Stimulated activated CD8-positive, alpha-beta memory T cell treated with anti-CD3 and anti-CD28 coated beads, Interleukin-7, amount 100 ng/mL, for 48 hours (primary cell): ENCODE measurements around the gene TSPAN33.
"Not testable (repeated sequence)": the region's sequence is repeated elsewhere in the genome, so short reads cannot be mapped to it uniquely, and the experiment has no call there.

Experiments used
- DNase-seq, 2 donors: peaks; one replicate each; pipeline ENCODE4 v3.0.0-alpha.2; 2020; ENCODE audit warnings: low read depth in 1 of 2; ENCODE audit errors: extremely low read depth in 1 of 2

TSPAN33 gene

GRCh38 chr7:129169171-129169671 lies 24.7 kb downstream of the TSPAN33 start:
- peak in 1 of 2 donors; percentile 25 for DNase-seq

GRCh38 chr7:129169686-129170440 lies 25.4 kb downstream of the TSPAN33 start:
- DNase-seq, result no peak

- no peak for DNase-seq
Measured at GRCh38 chr7:129170441-129171021, 26.0 kb downstream of the TSPAN33 start.

- DNase-seq, result not testable (repeated sequence)
Measured at GRCh38 chr7:129173861-129174260, 29.4 kb downstream of the TSPAN33 start.

- DNase-seq, result no peak
Measured at GRCh38 chr7:129176916-129177710, 32.6 kb downstream of the TSPAN33 start.

- DNase-seq, result no peak
Measured at GRCh38 chr7:129184981-129185670, 40.6 kb downstream of the TSPAN33 start.

GRCh38 chr7:129186749-129187260 lies 42.3 kb downstream of the TSPAN33 start:
- DNase-seq, result no peak

- DNase-seq, result no peak
Measured at GRCh38 chr7:129187681-129188371, 43.3 kb downstream of the TSPAN33 start.

- DNase-seq, result no peak
Measured at GRCh38 chr7:129188372-129188891, 43.9 kb downstream of the TSPAN33 start, which contains the start of gene SMO. SMO (plus strand) TSS chr7:129188633; CDS start chr7:129189152, 519 bp downstream.

GRCh38 chr7:129188892-129189660 lies 44.6 kb downstream of the TSPAN33 start:
- DNase-seq, result no peak

- DNase-seq, result no peak
Measured at GRCh38 chr7:129189661-129190310, 45.3 kb downstream of the TSPAN33 start.

GRCh38 chr7:129191272-129191671 lies 46.8 kb downstream of the TSPAN33 start:
- DNase-seq, result no peak

GRCh38 chr7:129193892-129194291 lies 49.4 kb downstream of the TSPAN33 start:
- no peak for DNase-seq

GRCh38 chr7:129197771-129198170 lies 53.3 kb downstream of the TSPAN33 start:
- DNase-seq, result no peak

- no peak for DNase-seq
Measured at GRCh38 chr7:129199406-129199805, 54.9 kb downstream of the TSPAN33 start.

GRCh38 chr7:129202058-129202777 lies 57.7 kb downstream of the TSPAN33 start:
- no peak for DNase-seq

- DNase-seq, result no peak
Measured at GRCh38 chr7:129203050-129203741, 58.7 kb downstream of the TSPAN33 start.
